Lung (tissue), 12 donors: ENCODE data around the gene CD302. TPM values are rescaled to one million over a fixed set of nuclear protein-coding genes. Genes with fewer than 3 reads are reported as not detected.

ENCODE experiments used
- ATAC-seq: fragments of 200-7000 bp; cut with Tn5 transposase; one replicate; pipeline ENCODE4 v1.9.1; 2020; ENCODE audit warnings: moderate number of reproducible peaks; ENCODE audit not compliant: insufficient read depth, low FRiP score
- DNase-seq, 3 donors: peaks; one replicate each; pipeline ENCODE4 v3.0.0-alpha.2; 2013 to 2017
- H3K27ac ChIP-seq, 2 donors: one replicate each; pipeline ENCODE4 v1.5.1; 2013; ENCODE audit warnings: mild to moderate bottlenecking in 2 of 2, moderate library complexity in 2 of 2, control low read depth in 1 of 2, inconsistent platforms in 1 of 2, low read depth in 1 of 2, low read length in 1 of 2
- H3K27me3 ChIP-seq, 3 donors: one replicate each; pipeline ENCODE4 v1.5.1; 2013; ENCODE audit warnings: low read length in 2 of 3; ENCODE audit not compliant: control insufficient read depth in 3 of 3, insufficient read depth in 3 of 3
- H3K36me3 ChIP-seq, 4 donors: one replicate each; pipeline ENCODE4 v1.5.1; 2013; ENCODE audit warnings: low read length in 4 of 4, mild to moderate bottlenecking in 1 of 4, moderate library complexity in 1 of 4; ENCODE audit not compliant: control insufficient read depth in 4 of 4, insufficient read depth in 4 of 4
- H3K4me1 ChIP-seq, 5 donors: one replicate each; pipeline ENCODE4 v1.5.1; 2013; ENCODE audit warnings: low read length in 5 of 5, mild to moderate bottlenecking in 2 of 5, moderate library complexity in 1 of 5; ENCODE audit not compliant: control insufficient read depth in 5 of 5, insufficient read depth in 5 of 5
- H3K4me3 ChIP-seq: one replicate; pipeline ENCODE4 v1.5.1; 2013; ENCODE audit warnings: mild to moderate bottlenecking, control low read depth, moderate library complexity
- H3K9ac ChIP-seq, 2 donors: one replicate each; pipeline ENCODE4 v1.5.1; 2013; ENCODE audit warnings: low read length in 2 of 2, control low read depth in 1 of 2; ENCODE audit not compliant: insufficient read depth in 1 of 2
- H3K9me3 ChIP-seq, 4 donors: one replicate each; pipeline ENCODE4 v1.5.1; 2013; ENCODE audit warnings: low read length in 3 of 4, mild to moderate bottlenecking in 1 of 4, moderate library complexity in 1 of 4; ENCODE audit not compliant: control insufficient read depth in 4 of 4, insufficient read depth in 3 of 4
- CTCF ChIP-seq: IDR thresholded peaks from 2 replicates; pipeline ENCODE4 v1.5.1; 2012; ENCODE audit warnings: mild to moderate bottlenecking; ENCODE audit errors: control extremely low read depth, extremely low read depth
- WGBS, 2 donors: extraction: QIAGEN DNeasy Blood & Tissue Kit; methylation state at CpG; one replicate each; pipeline ENCODE4 v1.1.7; 2013; 5-methylcytosine and 5-hydroxymethylcytosine counted together
- polyA plus RNA-seq, 2 donors: library from polyadenylated mRNA; stranded (reverse); fragments of 200-250 nt; gene quantifications; one replicate each; pipeline ENCODE4 v1.2.1, GENCODE V29; 2013
- total RNA-seq, 2 donors: library from RNA; depleted of rRNA in 1 of 2; stranded (reverse); fragments of >200 nt in 1 of 2; gene quantifications; one replicate each; pipeline ENCODE4 v1.2.1, GENCODE V29; 2014 to 2021
- donor health status: control.
- donor health status: control.
- donor health status: Bipolar disorder and iron deficiency.
- donor health status: healthy.
- donor health status: DM: yes; HTN: yes; CAD: no.

The CD302 gene
- total and polyA plus RNA-seq, 4 donors: 23.4 to 89.8 (median 43.2) TPM

DNA sequence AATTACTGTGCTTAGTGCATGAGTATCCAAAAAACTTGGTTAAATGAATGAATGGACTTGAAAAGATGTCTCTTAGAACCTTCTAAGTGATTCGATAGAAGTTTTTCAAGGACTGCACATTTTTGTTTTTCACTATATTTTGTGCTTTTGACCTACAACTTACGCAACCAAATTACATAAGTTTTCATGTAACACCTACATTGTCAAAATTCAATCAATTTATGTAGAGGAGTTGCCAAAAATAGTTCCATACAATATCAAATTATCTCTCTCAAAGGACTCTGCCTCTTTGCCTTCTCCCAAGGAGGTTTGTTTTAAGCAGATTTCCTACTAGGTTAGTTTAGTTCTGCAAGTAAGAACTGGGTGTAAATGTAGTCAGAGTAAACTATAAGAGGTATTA, 75.4 kb downstream of the CD302 start:
- DNase-seq (no peak), ATAC-seq (no peak)
- Histone ChIP-seq H3K9me3 (no peaks in the 10 kb centered on the region), H3K27me3 (no peaks in the 10 kb centered on the region), H3K27ac (no peak overlapping the region), H3K36me3 (peaks cover 11 to 13% (median 12%) of the 10 kb centered on the region in 4 donors), H3K4me3 (no peak overlapping the region), H3K9ac (no peak overlapping the region), H3K4me1 (peaks cover 0 to 34% (median 0%) of the 10 kb centered on the region in 5 donors)
- WGBS, 2 donors: 81 to 97% methylated on average over 2 of the region's 2 CpGs
- TF ChIP-seq CTCF: no peak

- Histone ChIP-seq H3K36me3 (peaks cover 12 to 21% (median 17%) of the 10 kb centered on the region in 4 donors), H3K4me1 (peaks cover 0 to 31% (median 3%) of the 10 kb centered on the region in 5 donors), H3K27ac (no peak overlapping the region), H3K9ac (no peak overlapping the region), H3K4me3 (no peak overlapping the region), H3K27me3 (no peaks in the 10 kb centered on the region), H3K9me3 (no peaks in the 10 kb centered on the region)
- DNase-seq (no peak), ATAC-seq (no peak)
- WGBS, 2 donors: 97% methylated on average over 10 of the region's 10 CpGs
- TF ChIP-seq CTCF: no peak
Measured at GRCh38 chr2:159720676-159721075, 77.3 kb downstream of the CD302 start.

Other genes with a start within 250 kb of the CD302 start
- 100 to 1,000 TPM in 1 of 2 donors, 10 to 100 TPM in 1; 60.3 to 266 TPM for gene BAZ2B, start 181.7 kb downstream of the CD302 start, total RNA-seq
- gene BAZ2B, start 181.7 kb downstream of the CD302 start, polyA plus RNA-seq: 10 to 100 TPM; 18.3 to 18.8 TPM
- gene MARCHF7, start 85.7 kb downstream of the CD302 start, total RNA-seq: 100 to 1,000 TPM in 1 of 2 donors, 10 to 100 TPM in 1; 63.7 to 168 TPM
- 10 to 100 TPM; 22.6 to 47.2 TPM for gene MARCHF7, start 85.7 kb downstream of the CD302 start, polyA plus RNA-seq
- 10 to 100 TPM; 17.0 to 18.2 TPM for gene LY75, start 106.5 kb upstream of the CD302 start, total RNA-seq
- gene LY75, start 106.5 kb upstream of the CD302 start, polyA plus RNA-seq: 10 to 100 TPM in 1 of 2 donors, 1 to 10 TPM in 1; 2.0 to 10.8 TPM